Measurements from ENCODE around the gene OTUB2. TPM values are rescaled to one million over a fixed set of nuclear protein-coding genes. Genes with fewer than 3 reads are reported as not detected.
A peak's percentile ranks its signal among the peaks of the same experiment; 100 is the strongest.

The OTUB2 gene
- total and polyA plus RNA-seq, 11 donors, result 0.09 to 0.60 (median 0.38) TPM

- H3K27me3 ChIP-seq, result no peaks in the 10 kb centered on the region
- 82 to 91% (median 87%) methylated on average over 3 of the region's 3 CpGs for WGBS, 4 donors
- TF ChIP-seq, protein P1, sequence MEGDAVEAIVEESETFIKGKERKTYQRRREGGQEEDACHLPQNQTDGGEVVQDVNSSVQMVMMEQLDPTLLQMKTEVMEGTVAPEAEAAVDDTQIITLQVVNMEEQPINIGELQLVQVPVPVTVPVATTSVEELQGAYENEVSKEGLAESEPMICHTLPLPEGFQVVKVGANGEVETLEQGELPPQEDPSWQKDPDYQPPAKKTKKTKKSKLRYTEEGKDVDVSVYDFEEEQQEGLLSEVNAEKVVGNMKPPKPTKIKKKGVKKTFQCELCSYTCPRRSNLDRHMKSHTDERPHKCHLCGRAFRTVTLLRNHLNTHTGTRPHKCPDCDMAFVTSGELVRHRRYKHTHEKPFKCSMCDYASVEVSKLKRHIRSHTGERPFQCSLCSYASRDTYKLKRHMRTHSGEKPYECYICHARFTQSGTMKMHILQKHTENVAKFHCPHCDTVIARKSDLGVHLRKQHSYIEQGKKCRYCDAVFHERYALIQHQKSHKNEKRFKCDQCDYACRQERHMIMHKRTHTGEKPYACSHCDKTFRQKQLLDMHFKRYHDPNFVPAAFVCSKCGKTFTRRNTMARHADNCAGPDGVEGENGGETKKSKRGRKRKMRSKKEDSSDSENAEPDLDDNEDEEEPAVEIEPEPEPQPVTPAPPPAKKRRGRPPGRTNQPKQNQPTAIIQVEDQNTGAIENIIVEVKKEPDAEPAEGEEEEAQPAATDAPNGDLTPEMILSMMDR (IDR thresholded peaks at IDR 0.05), result no peak
- no peak for TF ChIP-seq POLR2A (IDR thresholded peaks at IDR 0.05)
- no peaks in the 10 kb centered on the region for H3K9me3 ChIP-seq
- peaks cover 0 to 86% (median 79%) of the 10 kb centered on the region in 9 donors for H3K36me3 ChIP-seq
- DNase-seq (no peak), ATAC-seq (no peak)
- H3K4me3 ChIP-seq, result no peak overlapping the region
- intact Hi-C loops (cut with DNase I), result no loop called here
- H3K27ac ChIP-seq, result no peak overlapping the region
- H3K4me1 ChIP-seq, result peaks cover 0 to 39% (median 23%) of the 10 kb centered on the region in 12 donors
Observed at GRCh38 chr14:94047581-94047980, 21.4 kb downstream of the OTUB2 start.

DNA sequence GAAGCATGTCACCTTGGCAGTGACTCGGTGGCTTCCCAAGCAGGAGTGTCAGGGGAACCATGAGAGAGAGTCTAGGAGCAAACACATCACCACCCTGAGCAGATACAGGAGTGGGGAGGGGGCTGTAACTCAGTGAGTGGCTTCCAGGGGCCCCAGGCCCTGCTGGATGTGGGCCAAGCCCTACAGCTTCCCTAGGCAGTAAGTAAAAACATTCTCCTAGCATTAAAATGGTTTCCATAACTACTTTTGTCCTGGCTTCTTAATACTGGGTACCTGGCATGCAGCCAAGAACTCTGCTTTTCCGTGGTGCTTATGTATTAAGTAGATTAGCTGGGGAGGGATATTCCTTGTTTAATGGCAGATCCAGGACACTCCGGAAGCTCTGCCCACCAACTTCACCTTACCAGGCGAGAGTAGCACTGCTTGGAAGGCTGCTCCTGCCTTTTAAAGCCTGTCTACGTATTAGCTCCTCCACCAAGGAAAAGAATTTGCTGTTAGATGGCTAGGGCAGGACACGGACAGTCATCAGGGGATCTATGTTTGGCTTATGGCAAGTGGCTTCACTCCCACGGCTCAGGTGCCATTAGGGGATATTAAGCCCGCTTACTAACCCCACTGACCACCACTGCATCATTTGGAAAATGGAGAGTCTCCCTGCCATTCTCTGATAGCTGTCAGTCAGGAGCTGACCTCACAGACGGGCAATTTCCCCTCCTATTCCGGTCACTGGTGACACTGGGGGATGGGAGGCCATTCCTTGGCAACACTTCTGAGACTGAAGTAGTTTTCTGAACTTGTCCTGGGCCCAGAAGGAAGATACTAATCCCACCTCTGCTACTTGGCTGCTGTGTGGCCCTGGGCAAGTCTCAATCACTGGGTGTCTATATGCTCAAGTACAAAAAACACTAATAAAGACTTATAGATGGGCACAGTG is 22.8 kb downstream of the OTUB2 start:
- DNase-seq, result no peak
- Histone ChIP-seq H3K9me3 (no peaks in the 10 kb centered on the region), H3K27me3 (no peaks in the 10 kb centered on the region), H3K4me1 (peaks cover 0 to 37% (median 17%) of the 10 kb centered on the region in 12 donors), H3K27ac (peak overlapping the region in 1 of 12 donors; percentile 15), H3K36me3 (peaks cover 0 to 100% (median 92%) of the 10 kb centered on the region in 9 donors), H3K4me3 (no peak overlapping the region)
- intact Hi-C loops (cut with DNase I), result no loop called here
- TF ChIP-seq, protein P1 (IDR thresholded peaks at IDR 0.05), result no peak
- no peak for TF ChIP-seq POLR2A (IDR thresholded peaks at IDR 0.05)
- no peak for ATAC-seq
- WGBS, 4 donors, result 67 to 79% (median 74%) methylated on average over 8 to 10 of the region's 10 CpGs

DNA sequence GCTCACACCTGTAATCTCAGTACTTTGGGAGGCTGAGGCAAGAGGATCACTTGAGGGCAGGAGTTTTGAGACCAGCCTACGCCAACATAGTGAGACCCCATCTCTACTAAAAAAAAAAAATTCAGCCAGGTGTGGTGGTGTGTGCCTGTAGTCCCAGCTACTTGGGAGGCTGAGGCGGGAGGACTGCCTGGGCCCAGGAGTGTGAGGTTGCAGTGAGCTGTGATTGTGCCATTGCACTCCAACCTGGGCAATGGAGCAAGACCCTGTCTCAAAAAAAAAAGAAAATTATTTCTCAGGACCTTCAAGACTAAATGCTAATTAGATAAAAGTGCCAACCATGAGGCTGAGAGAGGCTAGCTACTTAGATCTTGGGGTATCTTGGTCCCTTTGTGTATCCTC is 23.5 kb downstream of the OTUB2 start:
- intact Hi-C loops (cut with DNase I), result loop anchor here in 4 of 10 donors (5.0 kb wide), 1 partner anchor 88 kb away; no protein-coding TSS in a partner anchor
- peaks cover 0 to 37% (median 17%) of the 10 kb centered on the region in 12 donors for H3K4me1 ChIP-seq
- peaks cover 0 to 100% (median 95%) of the 10 kb centered on the region in 9 donors for H3K36me3 ChIP-seq
- DNase-seq, result no peak
- H3K27ac ChIP-seq, result no peak overlapping the region
- H3K4me3 ChIP-seq, result no peak overlapping the region
- no peaks in the 10 kb centered on the region for H3K27me3 ChIP-seq
- 44 to 100% (median 84%) methylated on average over 2 of the region's 2 CpGs for WGBS, 4 donors
- TF ChIP-seq POLR2A (IDR thresholded peaks at IDR 0.05), result no peak
- TF ChIP-seq, protein P1 (IDR thresholded peaks at IDR 0.05), result no peak
- no peaks in the 10 kb centered on the region for H3K9me3 ChIP-seq
- ATAC-seq, result no peak

DNA sequence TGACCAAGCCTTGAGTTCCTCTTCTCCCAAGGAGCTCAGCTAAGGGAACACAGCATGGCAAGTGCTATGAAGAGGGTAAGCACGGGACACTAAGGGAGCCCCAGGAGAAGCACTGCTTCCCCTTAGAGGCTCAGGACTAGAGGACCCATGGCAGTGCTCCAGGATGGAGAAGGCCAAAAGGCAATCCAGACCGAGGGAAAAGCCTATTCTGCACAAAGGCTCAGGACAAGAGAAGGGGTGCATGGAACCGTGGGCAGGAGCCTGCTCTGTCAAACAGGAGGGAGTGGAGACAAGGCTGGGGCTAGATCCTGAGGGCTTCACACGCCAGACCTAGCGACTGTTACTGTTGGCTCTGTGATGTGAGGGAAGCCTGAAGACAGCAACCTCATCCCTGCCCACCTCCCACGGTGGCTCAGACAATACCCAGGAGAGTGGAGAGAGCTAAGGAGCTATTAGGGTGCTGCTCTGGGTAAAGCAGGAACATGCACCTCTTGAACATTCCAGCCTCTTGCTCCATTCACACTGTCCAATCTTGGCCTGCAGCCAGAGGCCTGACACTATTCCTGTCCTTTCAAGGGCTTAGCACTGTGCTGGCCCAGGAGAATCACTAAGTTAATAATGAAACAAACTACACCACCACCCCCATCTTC is 24.2 kb downstream of the OTUB2 start:
- no peak for TF ChIP-seq POLR2A (IDR thresholded peaks at IDR 0.05)
- TF ChIP-seq, protein P1 (IDR thresholded peaks at IDR 0.05), result no peak
- ATAC-seq, result peak; percentile 86 to 93 (median 89)
- intact Hi-C loops (cut with DNase I), result loop anchor here in 4 of 10 donors (5.0 kb wide), 1 partner anchor 87 kb away; no protein-coding TSS in a partner anchor
- Histone ChIP-seq H3K9me3 (no peaks in the 10 kb centered on the region), H3K36me3 (peaks cover 0 to 100% (median 97%) of the 10 kb centered on the region in 9 donors), H3K4me3 (no peak overlapping the region), H3K27ac (peak overlapping the region in 5 of 12 donors; percentile 28 to 45 (median 41)), H3K4me1 (peaks cover 0 to 37% (median 17%) of the 10 kb centered on the region in 12 donors), H3K27me3 (no peaks in the 10 kb centered on the region)
- WGBS, 4 donors, result 44 to 63% (median 58%) methylated on average over 5 to 6 of the region's 6 CpGs
- peak in 4 of 5 donors; percentile 77 to 91 (median 82) for DNase-seq
